GM21786 (cell line): ENCODE measurements around the gene CLCN2.

Experiments
- ATAC-seq: cut with Tn5 transposase; IDR thresholded peaks from one replicate; pipeline ENCODE4 v1.9.1; 2021; ENCODE audit not compliant: unreplicated experiment

The CLCN2 gene

GRCh38 chr3:184381261-184382224, 20.1 kb upstream of the CLCN2 start:
- no peak for ATAC-seq

GRCh38 chr3:184380627-184381260, 19.3 kb upstream of the CLCN2 start:
- ATAC-seq, result no peak

GRCh38 chr3:184380185-184380626, 18.8 kb upstream of the CLCN2 start:
- no peak for ATAC-seq

- no peak for ATAC-seq
Observed at GRCh38 chr3:184379358-184380184, 18.2 kb upstream of the CLCN2 start, which contains the start of gene CHRD. Gene CHRD, plus strand, starts transcription at chr3:184380054. Its CDS starts 265 bp downstream, at chr3:184380319.

GRCh38 chr3:184378651-184379357, 17.4 kb upstream of the CLCN2 start:
- ATAC-seq, result no peak

GRCh38 chr3:184377882-184378445, 16.6 kb upstream of the CLCN2 start, which contains the start of gene THPO:
Gene THPO, minus strand, starts transcription at chr3:184378207. Its CDS starts 1,948 bp downstream, at chr3:184376259.
- no peak for ATAC-seq

- ATAC-seq, result no peak
Observed at GRCh38 chr3:184377374-184377773, 16.0 kb upstream of the CLCN2 start.

GRCh38 chr3:184375747-184376461, 14.5 kb upstream of the CLCN2 start:
- ATAC-seq, result no peak

- no peak for ATAC-seq
Observed at GRCh38 chr3:184373422-184373821, 12.0 kb upstream of the CLCN2 start.

- no peak for ATAC-seq
Observed at GRCh38 chr3:184372911-184373310, 11.5 kb upstream of the CLCN2 start.

- no peak for ATAC-seq
Observed at GRCh38 chr3:184372296-184372821, 11.0 kb upstream of the CLCN2 start.

GRCh38 chr3:184371570-184372018, 10.2 kb upstream of the CLCN2 start:
- ATAC-seq, result no peak

- ATAC-seq, result no peak
Observed at GRCh38 chr3:184368586-184369183, 7.3 kb upstream of the CLCN2 start.

- no peak for ATAC-seq
Observed at GRCh38 chr3:184368116-184368515, 6.7 kb upstream of the CLCN2 start.

GRCh38 chr3:184366619-184367289, 5.3 kb upstream of the CLCN2 start:
- no peak for ATAC-seq

- ATAC-seq, result peak; percentile 88
Observed at GRCh38 chr3:184362668-184363546, 1.5 kb upstream of the CLCN2 start.
